Mucosa of rectum (tissue), 2 donors: Measurements from ENCODE around the gene FREM1.

Experiments used
- H3K27ac ChIP-seq, 2 donors: one replicate each; pipeline ENCODE4 v1.7.0; 2013; ENCODE audit warnings: inconsistent platforms in 2 of 2, low read depth in 2 of 2, low read length in 2 of 2
- H3K27me3 ChIP-seq, 2 donors: one replicate each; pipeline ENCODE4 v1.7.0; 2013; ENCODE audit warnings: low read length in 2 of 2; ENCODE audit not compliant: control insufficient read depth in 2 of 2, insufficient read depth in 2 of 2
- H3K36me3 ChIP-seq, 2 donors: one replicate each; pipeline ENCODE4 v1.7.0; 2013; ENCODE audit warnings: low read length in 2 of 2; ENCODE audit not compliant: control insufficient read depth in 2 of 2, insufficient read depth in 2 of 2
- H3K4me1 ChIP-seq, 2 donors: one replicate each; pipeline ENCODE4 v1.7.0; 2013; ENCODE audit warnings: low read length in 2 of 2, mild to moderate bottlenecking in 1 of 2; ENCODE audit not compliant: control insufficient read depth in 2 of 2, insufficient read depth in 2 of 2
- H3K4me3 ChIP-seq, 2 donors: one replicate each; pipeline ENCODE4 v1.7.0; 2013; ENCODE audit warnings: low read length in 2 of 2
- H3K9ac ChIP-seq, 2 donors: one replicate each; pipeline ENCODE4 v1.7.0; 2013; ENCODE audit warnings: low read length in 2 of 2, low read depth in 1 of 2, mild to moderate bottlenecking in 1 of 2
- H3K9me3 ChIP-seq, 2 donors: one replicate each; pipeline ENCODE4 v1.7.0; 2013; ENCODE audit warnings: low read length in 2 of 2; ENCODE audit not compliant: control insufficient read depth in 2 of 2
- donor health status: healthy.
- donor health status: Normal muscosa, but diverticular disease.

The FREM1 gene

DNA sequence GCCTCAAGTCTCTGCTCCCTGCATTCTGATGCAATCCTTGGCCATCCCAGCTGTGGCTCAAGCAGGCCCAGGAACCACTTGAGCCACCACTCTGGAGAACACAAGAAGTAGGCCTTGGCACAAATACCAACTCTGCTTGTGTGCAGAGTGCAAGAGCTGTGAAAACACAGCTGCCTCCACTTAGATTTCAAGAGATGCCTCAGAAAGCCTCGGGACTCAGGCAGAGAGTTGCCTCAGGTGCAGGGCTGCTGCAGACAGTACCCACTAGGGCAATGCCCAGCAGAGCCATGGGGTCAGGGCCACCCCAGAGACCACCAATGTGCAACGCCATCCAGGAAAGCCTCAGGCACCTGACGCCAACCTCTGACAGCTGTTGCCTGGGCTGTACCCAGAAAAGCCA is 82.4 kb downstream of the FREM1 start:
- Histone ChIP-seq H3K9me3 (no peaks in the 10 kb centered on the region), H3K27ac (no peak overlapping the region), H3K27me3 (no peaks in the 10 kb centered on the region), H3K4me3 (no peak overlapping the region), H3K9ac (no peak overlapping the region), H3K36me3 (no peaks in the 10 kb centered on the region), H3K4me1 (no peaks in the 10 kb centered on the region)

DNA sequence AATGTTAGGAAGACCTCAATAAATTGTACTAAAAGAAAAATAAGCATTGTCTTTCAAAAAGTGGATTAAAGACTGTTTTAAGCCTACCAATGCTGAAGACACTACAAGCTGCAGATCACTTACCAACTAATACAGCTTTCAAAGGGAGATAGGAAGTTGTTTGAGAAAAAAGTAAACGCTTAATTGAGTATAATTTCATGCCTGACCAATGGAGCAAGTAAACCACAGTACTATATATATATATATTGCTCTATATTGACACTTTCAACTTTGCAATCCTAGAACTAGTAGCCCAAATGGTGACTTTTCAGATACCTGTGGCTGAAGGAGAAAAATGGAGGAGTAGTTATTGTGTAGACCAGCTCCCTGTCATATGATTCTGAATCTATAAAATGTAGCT is 85.7 kb downstream of the FREM1 start:
- Histone ChIP-seq H3K27me3 (no peaks in the 10 kb centered on the region), H3K27ac (no peak overlapping the region)

DNA sequence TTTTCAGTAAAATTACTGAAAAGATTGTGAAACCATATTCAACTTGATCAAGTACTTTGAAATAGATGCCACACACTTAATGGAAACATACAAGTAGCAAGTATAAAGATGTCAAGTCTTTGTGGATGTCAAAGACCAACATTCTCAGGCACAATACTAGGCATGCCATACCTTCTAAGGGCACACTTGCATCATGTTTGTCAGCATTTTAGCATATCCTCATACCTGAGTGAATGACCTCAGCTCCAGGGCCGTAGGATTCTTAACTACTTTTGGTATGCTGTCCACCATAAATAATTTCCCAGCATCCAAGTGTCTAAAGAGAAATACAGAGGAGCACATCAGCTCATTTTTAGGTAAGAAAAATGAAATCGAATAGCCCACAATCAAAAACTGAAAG is 86.4 kb downstream of the FREM1 start:
- no peak overlapping the region for H3K9ac ChIP-seq
- no peak overlapping the region for H3K27ac ChIP-seq
- H3K36me3 ChIP-seq, result no peaks in the 10 kb centered on the region
- no peak overlapping the region for H3K4me3 ChIP-seq
- H3K4me1 ChIP-seq, result no peaks in the 10 kb centered on the region
- no peaks in the 10 kb centered on the region for H3K27me3 ChIP-seq
- H3K9me3 ChIP-seq, result no peaks in the 10 kb centered on the region

More for the DNA sequence above, 85.7 kb downstream of the FREM1 start:
- Histone ChIP-seq H3K36me3 (no peaks in the 10 kb centered on the region), H3K4me1 (no peaks in the 10 kb centered on the region), H3K9me3 (no peaks in the 10 kb centered on the region), H3K9ac (no peak overlapping the region), H3K4me3 (no peak overlapping the region)

DNA sequence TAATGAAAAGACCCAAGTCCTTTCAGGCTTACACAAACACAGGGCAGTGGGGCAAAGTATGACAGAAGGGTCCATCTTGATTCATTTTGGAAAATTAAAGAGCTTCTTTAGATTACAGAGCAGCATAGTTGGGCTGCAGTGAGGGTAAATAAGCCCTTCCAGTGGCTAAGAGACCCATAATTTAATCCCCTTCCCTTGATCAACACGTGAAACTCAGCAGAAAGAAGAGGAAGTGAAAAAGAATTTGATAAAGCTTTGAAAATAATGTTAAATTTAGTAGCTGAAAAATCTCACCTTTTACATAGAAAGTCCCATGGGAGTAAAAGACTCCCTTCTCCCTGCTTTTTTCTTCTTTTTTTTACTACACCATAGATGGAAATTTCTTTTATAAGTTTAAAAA is 87.6 kb downstream of the FREM1 start:
- no peaks in the 10 kb centered on the region for H3K27me3 ChIP-seq

DNA sequence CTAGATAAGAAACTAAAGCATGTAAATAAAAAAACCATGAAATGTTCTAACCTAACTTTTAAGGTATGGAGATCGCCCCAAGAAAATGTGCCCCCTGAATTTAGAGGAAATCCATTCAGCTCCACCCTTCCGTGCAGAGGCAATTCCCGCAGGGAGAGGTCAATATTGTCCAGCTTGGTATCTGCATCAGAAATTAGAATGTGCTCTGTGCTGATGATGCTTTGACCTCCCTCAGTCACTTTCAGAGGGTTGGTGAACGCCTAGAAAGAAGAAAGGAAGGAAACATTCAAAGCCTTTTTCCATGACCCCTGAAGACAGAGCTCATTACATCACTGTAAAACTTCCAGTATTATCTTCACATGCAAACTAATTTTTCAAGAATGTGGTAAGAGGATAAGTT is 91.0 kb downstream of the FREM1 start:
- Histone ChIP-seq H3K4me3 (no peak overlapping the region), H3K9me3 (no peaks in the 10 kb centered on the region), H3K27me3 (no peaks in the 10 kb centered on the region), H3K27ac (no peak overlapping the region), H3K9ac (no peak overlapping the region), H3K4me1 (no peaks in the 10 kb centered on the region), H3K36me3 (no peaks in the 10 kb centered on the region)

More for the DNA sequence above, 87.6 kb downstream of the FREM1 start:
- H3K27ac ChIP-seq, result no peak overlapping the region
- H3K4me1 ChIP-seq, result no peaks in the 10 kb centered on the region
- H3K4me3 ChIP-seq, result no peak overlapping the region
- H3K9ac ChIP-seq, result no peak overlapping the region
- H3K36me3 ChIP-seq, result no peaks in the 10 kb centered on the region
- no peaks in the 10 kb centered on the region for H3K9me3 ChIP-seq

DNA sequence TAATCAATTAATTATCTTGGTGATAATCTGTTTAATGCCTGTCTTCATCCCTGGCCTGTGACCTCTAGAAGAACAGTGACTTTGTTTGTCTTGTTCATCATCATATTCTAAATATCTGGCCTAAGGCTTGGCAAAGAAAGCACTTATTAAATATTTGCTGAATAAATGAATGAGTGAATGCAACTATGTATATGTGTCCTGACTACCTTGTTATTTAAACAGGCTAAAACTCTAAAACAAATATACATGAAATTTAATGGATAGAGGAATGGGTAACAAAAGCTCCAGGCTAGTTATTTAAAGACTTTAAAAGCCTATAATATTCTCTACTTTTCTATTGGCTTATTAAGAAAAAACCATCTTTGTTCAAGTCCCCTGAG is 96.0 kb downstream of the FREM1 start:
- Histone ChIP-seq H3K27ac (no peak overlapping the region), H3K4me3 (no peak overlapping the region)

DNA sequence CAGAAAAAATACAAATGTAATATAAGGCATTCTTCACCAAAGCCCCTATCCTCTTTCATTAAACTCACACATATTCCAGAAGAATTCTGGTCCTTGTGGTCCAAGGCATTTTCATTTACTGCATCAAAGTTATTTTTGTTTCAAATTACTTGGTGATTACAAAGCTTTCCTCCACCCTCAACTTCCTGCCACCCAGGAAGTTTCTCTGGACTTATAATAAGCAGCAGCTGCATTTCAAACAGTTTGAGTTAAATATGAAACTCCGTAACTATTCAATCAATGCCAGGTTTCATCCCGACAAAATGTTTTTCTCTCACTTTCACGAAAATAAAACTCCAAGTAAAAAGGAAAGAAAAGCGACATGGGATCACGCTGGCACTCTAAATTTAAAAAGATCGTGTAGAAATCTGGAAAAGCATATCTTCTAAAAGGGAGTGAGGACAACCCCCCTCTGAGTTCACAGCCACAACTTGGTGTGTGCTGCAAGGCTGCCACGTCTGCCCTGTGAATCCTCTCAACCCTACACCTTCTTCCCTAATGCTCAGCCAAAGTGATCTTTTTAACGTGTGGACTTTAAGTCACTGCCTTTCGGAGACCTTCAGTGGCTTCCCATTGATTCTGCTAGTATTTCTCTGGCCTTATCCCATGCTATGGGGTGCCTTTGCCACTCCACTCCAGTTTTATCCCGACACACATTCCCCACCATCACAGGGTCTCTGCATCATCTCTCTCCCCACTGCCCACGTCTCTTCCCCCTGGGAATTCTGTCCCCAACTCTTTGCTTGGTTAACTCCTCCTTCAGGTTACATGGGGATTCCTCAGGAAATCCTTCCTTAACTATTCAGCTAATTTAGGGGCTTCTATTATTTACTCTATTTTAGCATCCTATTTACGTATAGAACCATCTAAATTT is 96.6 kb downstream of the FREM1 start:
- Histone ChIP-seq H3K9me3 (no peaks in the 10 kb centered on the region), H3K4me1 (no peaks in the 10 kb centered on the region), H3K36me3 (no peaks in the 10 kb centered on the region), H3K4me3 (no peak overlapping the region), H3K27ac (no peak overlapping the region), H3K27me3 (no peaks in the 10 kb centered on the region), H3K9ac (no peak overlapping the region)

More for the DNA sequence above, 96.0 kb downstream of the FREM1 start:
- no peaks in the 10 kb centered on the region for H3K27me3 ChIP-seq
- no peak overlapping the region for H3K9ac ChIP-seq
- no peaks in the 10 kb centered on the region for H3K9me3 ChIP-seq
- H3K4me1 ChIP-seq, result no peaks in the 10 kb centered on the region
- no peaks in the 10 kb centered on the region for H3K36me3 ChIP-seq

DNA sequence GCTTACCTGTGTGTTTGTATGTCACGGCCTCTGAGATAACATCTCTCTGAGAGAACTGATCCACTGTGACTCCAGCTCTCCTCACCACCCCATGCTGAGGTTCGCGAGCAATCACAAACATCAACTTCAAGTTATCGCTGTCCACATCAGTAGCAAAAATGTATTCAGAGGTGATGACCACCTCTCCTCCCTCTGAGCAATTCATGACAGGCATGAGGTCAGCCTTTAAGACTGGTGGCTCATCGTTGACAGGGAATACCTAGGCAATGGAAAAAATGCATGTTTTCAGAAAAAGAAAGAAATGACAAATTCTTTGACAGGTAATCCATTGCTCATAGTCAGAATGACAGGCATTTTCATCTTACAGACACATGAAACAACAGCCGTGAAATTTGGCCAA is 97.4 kb downstream of the FREM1 start:
- Histone ChIP-seq H3K27ac (no peak overlapping the region), H3K9me3 (no peaks in the 10 kb centered on the region), H3K9ac (no peak overlapping the region), H3K4me1 (no peaks in the 10 kb centered on the region), H3K36me3 (no peaks in the 10 kb centered on the region), H3K27me3 (no peaks in the 10 kb centered on the region), H3K4me3 (no peak overlapping the region)

DNA sequence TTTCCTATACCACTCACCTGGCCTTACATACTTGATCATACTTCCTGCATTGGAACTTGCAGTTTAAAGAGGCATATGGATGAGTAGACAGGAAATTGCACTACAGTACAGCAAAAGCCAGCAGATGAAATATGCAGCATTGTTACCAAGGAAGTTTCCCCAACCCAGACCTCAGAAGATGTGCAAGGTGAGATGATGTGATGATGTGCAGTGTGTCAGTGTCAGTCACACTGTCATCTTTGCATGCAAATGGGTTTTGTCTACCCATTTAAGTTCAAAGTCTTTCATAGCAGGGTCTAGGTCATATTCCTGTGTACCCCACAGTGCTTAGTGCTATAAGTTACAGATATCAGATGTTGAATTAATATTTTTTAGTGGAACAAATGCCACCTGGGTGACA is 98.4 kb downstream of the FREM1 start:
- no peak overlapping the region for H3K4me3 ChIP-seq
- H3K36me3 ChIP-seq, result no peaks in the 10 kb centered on the region
- H3K4me1 ChIP-seq, result no peaks in the 10 kb centered on the region
- no peak overlapping the region for H3K27ac ChIP-seq
- no peak overlapping the region for H3K9ac ChIP-seq
- no peaks in the 10 kb centered on the region for H3K9me3 ChIP-seq
- no peaks in the 10 kb centered on the region for H3K27me3 ChIP-seq

DNA sequence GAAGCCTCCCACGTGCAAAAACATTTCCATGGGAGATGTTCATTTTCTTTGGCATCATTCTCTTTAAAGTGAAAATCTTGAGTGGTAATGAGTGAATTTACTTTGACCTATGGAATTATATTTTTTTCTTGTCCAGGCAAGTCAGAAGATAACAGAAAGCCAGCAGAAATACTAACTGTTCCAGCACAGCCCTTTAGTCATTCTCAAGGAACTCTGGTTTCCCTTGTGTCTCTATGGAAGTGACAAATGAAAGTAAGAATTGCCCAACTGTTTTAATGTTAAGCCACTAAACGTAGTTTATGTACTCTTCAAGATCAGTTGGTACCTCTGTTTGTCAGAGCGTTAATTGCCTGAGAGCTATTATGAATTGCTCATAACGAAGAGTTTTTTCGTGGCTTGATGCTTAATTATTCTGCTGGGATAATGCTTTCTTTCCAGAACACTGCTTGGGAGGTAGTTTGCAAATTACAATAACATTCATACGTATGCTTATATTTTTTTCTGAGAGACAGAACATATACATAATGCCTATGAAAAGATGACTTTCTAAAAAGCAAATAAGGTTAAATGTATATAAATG is 103.2 kb downstream of the FREM1 start:
- H3K4me3 ChIP-seq, result no peak overlapping the region
- no peak overlapping the region for H3K9ac ChIP-seq
- no peak overlapping the region for H3K27ac ChIP-seq
- no peaks in the 10 kb centered on the region for H3K4me1 ChIP-seq
- no peaks in the 10 kb centered on the region for H3K9me3 ChIP-seq
- no peaks in the 10 kb centered on the region for H3K27me3 ChIP-seq
- no peaks in the 10 kb centered on the region for H3K36me3 ChIP-seq
